AG04450 (cell line): ENCODE measurements around the gene GIT2. TPM values are rescaled to one million over a fixed set of nuclear protein-coding genes. Genes with fewer than 3 reads are reported as not detected.

Experiments
- CTCF ChIA-PET: fragments of 300-600, 350-600 bp; formaldehyde crosslinking; extraction: SDS; loops from one replicate; lab custom pipeline; 2022; ENCODE audit warnings: antibody characterized with exemption, inconsistent platforms; lab: Charles Lee
- POLR2A ChIA-PET: fragments of 350-600 bp; formaldehyde crosslinking; extraction: SDS; loops from one replicate; lab custom pipeline; 2021; ENCODE audit warnings: antibody characterized with exemption, inconsistent platforms; lab: Yijun Ruan, JAX
- DNase-seq: peaks from one replicate; pipeline ENCODE4 v3.0.0-alpha.2; 2011; ENCODE audit warnings: low read depth, low spot score
- H3K27ac ChIP-seq: one replicate; pipeline ENCODE4 v1.5.1; 2012; ENCODE audit warnings: low read depth, low read length, control low read depth
- H3K27me3 ChIP-seq: one replicate; pipeline ENCODE4 v1.6.0; 2012; ENCODE audit warnings: low read length; ENCODE audit not compliant: control insufficient read depth, insufficient read depth
- H3K4me3 ChIP-seq: 2 replicates; pipeline ENCODE4 v1.5.1; 2011; ENCODE audit warnings: mild to moderate bottlenecking, low read depth, low read length, control low read depth
- H3K9me3 ChIP-seq: 2 replicates; pipeline ENCODE4 v1.5.1; 2012; ENCODE audit warnings: low read length; ENCODE audit not compliant: control insufficient read depth, insufficient read depth
- polyA plus RNA-seq: library from polyadenylated mRNA; depleted of rRNA; stranded (reverse); fragments of >200 nt; gene quantifications from 2 replicates; pipeline ENCODE4 v1.2.3, GENCODE V29; 2011
- TF ChIP-seq, protein P1 (sequence below): IDR thresholded peaks from 2 replicates; pipeline ENCODE4 v1.5.1; 2011; ENCODE audit warnings: low read depth, low read length, control low read depth, inconsistent platforms

The GIT2 gene
- polyA plus RNA-seq, 1 experiment: 57.9 TPM

DNA sequence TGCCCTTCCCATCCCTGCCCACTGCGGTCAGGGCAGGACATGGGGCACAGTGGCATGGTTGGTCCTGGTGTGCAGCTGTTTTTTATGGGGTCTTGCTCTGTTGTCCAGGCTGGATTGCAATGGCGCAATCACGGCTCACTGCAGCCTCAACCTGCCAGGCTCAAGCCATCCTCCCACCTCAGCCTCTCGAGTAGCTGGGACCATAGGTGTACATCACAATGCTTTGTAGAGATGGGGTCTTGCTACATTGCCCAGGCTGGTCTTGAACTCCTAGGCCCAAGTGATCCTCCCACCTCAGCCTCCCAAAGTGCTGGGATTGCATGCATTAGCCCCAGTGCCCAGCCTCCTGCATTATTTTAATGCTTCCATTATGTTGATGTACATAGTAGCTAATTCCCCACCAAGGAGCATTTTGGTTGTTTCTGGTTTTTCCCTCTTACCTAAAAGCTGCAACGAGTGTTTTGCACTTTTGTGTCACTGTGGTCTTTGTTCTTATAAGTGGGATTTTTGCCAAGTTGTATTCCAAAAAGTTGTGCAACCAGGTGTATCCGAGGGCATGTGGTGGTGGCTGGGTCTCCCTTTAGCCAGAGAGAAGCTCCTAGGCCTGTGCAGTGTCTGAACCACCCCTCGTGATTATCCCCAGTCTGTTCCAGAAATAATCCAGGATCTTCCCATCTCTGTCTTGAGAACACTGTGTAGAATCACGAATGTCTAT is 85.8 kb downstream of the GIT2 start:
- ChIA-PET CTCF (interaction anchor here (1.2 to 1.3 kb wide), 3 partner anchors 9 to 105 kb away, joined by 3 to 5 read pairs (median 3); no protein-coding TSS in a partner anchor), POLR2A (interaction anchor here (0.5 kb wide), 1 partner anchor 16 kb away, joined by 5 read pairs; no protein-coding TSS in a partner anchor)
- no peaks in the 10 kb centered on the region for H3K27me3 ChIP-seq
- DNase-seq: no peak
- H3K9me3 ChIP-seq: no peaks in the 10 kb centered on the region; the same call in 1 of the 2 replicates
- no peak overlapping the region for H3K4me3 ChIP-seq
- no peak overlapping the region for H3K27ac ChIP-seq
- TF ChIP-seq, protein P1, sequence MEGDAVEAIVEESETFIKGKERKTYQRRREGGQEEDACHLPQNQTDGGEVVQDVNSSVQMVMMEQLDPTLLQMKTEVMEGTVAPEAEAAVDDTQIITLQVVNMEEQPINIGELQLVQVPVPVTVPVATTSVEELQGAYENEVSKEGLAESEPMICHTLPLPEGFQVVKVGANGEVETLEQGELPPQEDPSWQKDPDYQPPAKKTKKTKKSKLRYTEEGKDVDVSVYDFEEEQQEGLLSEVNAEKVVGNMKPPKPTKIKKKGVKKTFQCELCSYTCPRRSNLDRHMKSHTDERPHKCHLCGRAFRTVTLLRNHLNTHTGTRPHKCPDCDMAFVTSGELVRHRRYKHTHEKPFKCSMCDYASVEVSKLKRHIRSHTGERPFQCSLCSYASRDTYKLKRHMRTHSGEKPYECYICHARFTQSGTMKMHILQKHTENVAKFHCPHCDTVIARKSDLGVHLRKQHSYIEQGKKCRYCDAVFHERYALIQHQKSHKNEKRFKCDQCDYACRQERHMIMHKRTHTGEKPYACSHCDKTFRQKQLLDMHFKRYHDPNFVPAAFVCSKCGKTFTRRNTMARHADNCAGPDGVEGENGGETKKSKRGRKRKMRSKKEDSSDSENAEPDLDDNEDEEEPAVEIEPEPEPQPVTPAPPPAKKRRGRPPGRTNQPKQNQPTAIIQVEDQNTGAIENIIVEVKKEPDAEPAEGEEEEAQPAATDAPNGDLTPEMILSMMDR: no peak

DNA sequence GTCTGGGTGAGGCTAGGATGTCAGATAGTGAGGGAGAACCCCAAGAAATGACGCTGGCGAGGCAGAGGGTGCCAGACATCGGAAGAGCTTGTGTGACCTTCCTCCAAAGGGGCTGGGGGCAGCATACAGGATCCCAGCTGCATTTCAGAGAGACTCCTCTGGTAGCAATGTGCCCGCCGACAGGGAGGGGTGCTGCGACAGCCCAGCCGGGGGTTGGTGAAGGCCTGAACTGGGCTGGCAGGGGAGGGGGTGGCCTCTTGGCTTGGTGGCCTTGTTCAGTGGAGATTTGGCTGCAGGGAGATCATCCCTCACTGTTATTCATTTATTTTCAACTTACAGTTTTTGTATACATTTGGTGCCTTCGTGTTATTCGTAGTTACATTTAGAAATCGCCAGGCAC is 90.9 kb downstream of the GIT2 start:
- Histone ChIP-seq H3K9me3 (no peaks in the 10 kb centered on the region; the same call in 1 of the 2 replicates), H3K4me3 (no peak overlapping the region), H3K27ac (no peak overlapping the region), H3K27me3 (no peaks in the 10 kb centered on the region)
- no peak for DNase-seq
- TF ChIP-seq, protein P1: no peak
- POLR2A ChIA-PET: no interaction called here
- CTCF ChIA-PET: interaction anchor here (0.5 to 0.9 kb wide), 2 partner anchors 23 to 694 kb away, joined by 3 read pairs; no protein-coding TSS in a partner anchor

GRCh38 chr12:109902891-109903418 is 93.2 kb downstream of the GIT2 start:
- Histone ChIP-seq H3K4me3 (no peak overlapping the region), H3K27me3 (no peaks in the 10 kb centered on the region), H3K9me3 (no peaks in the 10 kb centered on the region; the same call in 1 of the 2 replicates), H3K27ac (no peak overlapping the region)
- TF ChIP-seq, protein P1: no peak
- POLR2A ChIA-PET: no interaction called here
- DNase-seq: no peak
- CTCF ChIA-PET: interaction anchor here (2.0 kb wide), 1 partner anchor 58 kb away, joined by 9 read pairs; no protein-coding TSS in a partner anchor

DNA sequence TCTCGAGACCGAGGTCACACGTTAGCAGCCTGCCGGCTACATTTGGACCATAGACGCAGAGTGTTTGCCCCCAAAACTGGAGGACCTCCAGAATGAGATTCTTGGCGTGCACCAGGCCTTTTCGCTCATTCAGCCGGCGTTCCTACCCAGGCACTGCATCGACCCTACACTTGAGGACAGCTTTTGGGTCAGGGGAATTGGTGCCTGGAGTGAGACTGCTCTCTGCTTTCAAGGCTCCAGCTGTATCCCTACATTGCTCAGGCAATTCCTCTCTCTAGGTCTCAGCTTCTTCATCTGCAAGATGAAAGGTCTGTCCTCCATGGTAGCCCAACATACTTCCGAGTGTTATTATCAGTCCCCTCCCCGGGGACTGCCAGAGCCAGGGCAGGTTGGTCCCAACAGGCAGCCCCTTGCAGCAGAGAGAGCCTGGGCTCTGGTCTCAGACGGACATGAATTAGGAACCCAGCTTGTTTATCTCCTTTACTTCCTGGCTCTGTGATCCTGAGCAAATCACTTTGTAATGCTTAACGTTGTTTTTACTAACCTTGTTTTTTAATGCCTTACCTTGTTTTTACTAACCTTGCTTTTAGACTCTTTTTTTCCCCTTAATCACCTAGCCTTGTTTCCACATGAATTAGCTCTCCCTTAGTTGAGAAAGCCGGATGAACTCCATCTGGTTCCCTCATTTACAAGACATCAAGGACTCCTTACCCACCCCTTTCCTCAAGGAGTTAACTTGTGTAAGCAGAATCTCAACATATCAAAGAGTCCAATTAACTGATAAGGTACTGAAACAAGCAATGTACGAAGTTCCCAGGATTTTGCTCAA is 95.2 kb downstream of the GIT2 start:
- TF ChIP-seq, protein P1: no peak
- H3K27me3 ChIP-seq: no peaks in the 10 kb centered on the region
- ChIA-PET CTCF (interaction anchor here (0.5 to 2.4 kb wide), 6 partner anchors 11 to 679 kb away, joined by 3 to 10 read pairs (median 4); no protein-coding TSS in a partner anchor), POLR2A (interaction anchor here (0.5 to 1.2 kb wide), 2 partner anchors 13 to 28 kb away, joined by 3 to 8 read pairs; no protein-coding TSS in a partner anchor)
- no peaks in the 10 kb centered on the region; the same call in 1 of the 2 replicates for H3K9me3 ChIP-seq
- H3K4me3 ChIP-seq: peak overlapping the region; percentile 83
- DNase-seq: no peak
- peak overlapping the region; percentile 65 for H3K27ac ChIP-seq
